ENCODE results near the gene CNKSR1.

- TF ChIP-seq POLR2A (IDR thresholded peaks at IDR 0.05; ENCODE audit: low read depth, low read length): no peak
- TF ChIP-seq POLR2AphosphoS5 (IDR thresholded peaks at IDR 0.05; ENCODE audit: low read depth, low read length): no peak
- TF ChIP-seq TAF1 (IDR thresholded peaks at IDR 0.05; ENCODE audit: borderline replicate concordance, low read depth, low read length): no peak
Observed at GRCh38 chr1:26181586-26182382, 4.5 kb downstream of the CNKSR1 start.

All from GM12892 (cell line).